PC-3 (cell line): ENCODE measurements around the gene CGNL1. TPM values are rescaled to one million over a fixed set of nuclear protein-coding genes. Genes with fewer than 3 reads are reported as not detected.

Source experiments
- ATAC-seq: fragments of 200-7000 bp; cut with Tn5 transposase; 2 replicates; pipeline ENCODE4 v1.9.1; 2020; ENCODE audit warnings: mild to moderate bottlenecking, moderate library complexity
- BruUV-seq: library from RNA; stranded (reverse); fragments of 400-500 nt; replicated peaks from 2 replicates; lab custom pipeline; 2021; lab: Mats Ljungman, UMichigan
- CTCF ChIA-PET: fragments of 300-600 bp; sonication (Branson Sonifier 250); formaldehyde crosslinking; loops from one replicate; lab custom pipeline; 2022; ENCODE audit warnings: antibody characterized with exemption; lab: Charles Lee
- POLR2A ChIA-PET: fragments of 300-600 bp; sonication (Branson Sonifier 250); formaldehyde crosslinking; loops from one replicate; lab custom pipeline; 2022; ENCODE audit warnings: antibody characterized with exemption; ENCODE audit not compliant: unreplicated experiment; lab: Charles Lee
- DNase-seq: peaks from one replicate; pipeline ENCODE4 v3.0.0-alpha.2; 2015
- H2AFZ ChIP-seq: fragments of 300-600 bp; sonication (generic); 2 replicates; pipeline ENCODE4 v1.6.0; 2016; ENCODE audit warnings: antibody characterized with exemption, low read length
- H3F3A ChIP-seq: fragments of 300-600 bp; sonication (generic); one replicate; pipeline ENCODE4 v1.6.0; 2017; ENCODE audit warnings: antibody characterized with exemption, low read length, control low read depth, mild to moderate bottlenecking; ENCODE audit not compliant: unreplicated experiment
- H3K27ac ChIP-seq: fragments of 300-600 bp; sonication (generic); 2 replicates; pipeline ENCODE4 v1.5.1; 2016; ENCODE audit warnings: mild to moderate bottlenecking, low read length
- H3K27me3 ChIP-seq: fragments of 300-600 bp; sonication (generic); 2 replicates; pipeline ENCODE4 v1.6.1; 2016; ENCODE audit warnings: low read length, mixed read lengths
- H3K36me3 ChIP-seq: fragments of 300-600 bp; sonication (generic); 2 replicates; pipeline ENCODE4 v1.6.1; 2016; ENCODE audit warnings: low read depth, mixed run types, low read length, mixed read lengths
- H3K4me1 ChIP-seq: fragments of 300-600 bp; sonication (generic); 2 replicates; pipeline ENCODE4 v1.5.1; 2016; ENCODE audit warnings: low read length; ENCODE audit not compliant: insufficient read depth
- H3K4me2 ChIP-seq: fragments of 300-600 bp; sonication (generic); 2 replicates; pipeline ENCODE4 v1.6.0; 2016; ENCODE audit warnings: low read length
- H3K4me3 ChIP-seq: fragments of 300-600 bp; sonication (generic); 2 replicates; pipeline ENCODE4 v1.5.1; 2016; ENCODE audit warnings: mild to moderate bottlenecking, low read length, mixed read lengths
- H3K79me2 ChIP-seq: fragments of 300-600 bp; sonication (generic); 2 replicates; pipeline ENCODE4 v1.6.1; 2017; ENCODE audit warnings: low read length, mixed read lengths
- H3K9ac ChIP-seq: fragments of 300-600 bp; sonication (generic); 2 replicates; pipeline ENCODE4 v1.6.0; 2016; ENCODE audit warnings: mild to moderate bottlenecking, low read length
- H3K9me2 ChIP-seq: fragments of 300-600 bp; sonication (generic); replicated peaks from 2 replicates; pipeline ENCODE4 v1.6.1; 2016; ENCODE audit warnings: mixed run types, low read length, mixed read lengths
- H3K9me3 ChIP-seq: fragments of 300-600 bp; sonication (generic); 2 replicates; pipeline ENCODE4 v1.6.1; 2016; ENCODE audit warnings: low read length, mixed read lengths
- H4K20me1 ChIP-seq: fragments of 300-600 bp; sonication (generic); 2 replicates; pipeline ENCODE4 v1.6.1; 2016; ENCODE audit warnings: low read length, mixed read lengths
- CTCF ChIP-seq: fragments of 300-600 bp; sonication (generic); conservative IDR thresholded peaks from 2 replicates; pipeline ENCODE4 v1.5.1; 2017; ENCODE audit warnings: antibody characterized with exemption, low read depth, mild to moderate bottlenecking, low read length
- EZH2 ChIP-seq: fragments of 300-600 bp; sonication (generic); IDR thresholded peaks from one replicate; pipeline ENCODE4 v1.6.1; 2017; ENCODE audit warnings: antibody characterized with exemption, mild to moderate bottlenecking, low read length; ENCODE audit not compliant: unreplicated experiment
- EZH2phosphoT487 ChIP-seq: fragments of 300-600 bp; sonication (generic); IDR thresholded peaks from 2 replicates; pipeline ENCODE4 v1.6.1; 2018; ENCODE audit warnings: mild to moderate bottlenecking, antibody characterized with exemption, low read length, borderline replicate concordance
- intact Hi-C: fragments of 100-400 bp; cut with micrococcal nuclease; formaldehyde crosslinking; loops from 2 replicates; pipeline ENCODE4 v1.9.0; 2023
- total RNA-seq: library from RNA; depleted of rRNA; stranded (reverse); fragments of >200 nt; gene quantifications from 2 replicates; pipeline ENCODE4 v1.2.3, GENCODE V29; 2014

Gene CGNL1
- total RNA-seq, 1 experiment from 2014 or later, result 0.66 TPM

- Histone ChIP-seq H3K4me1 (peaks cover 14% of the 10 kb centered on the region), H3K9ac (no peak overlapping the region), H3K27ac (no peak overlapping the region), H3K4me3 (no peak overlapping the region), H3K27me3 (no peaks in the 10 kb centered on the region), H3K79me2 (no peaks in the 10 kb centered on the region), H3K36me3 (no peaks in the 10 kb centered on the region), H2AFZ (no peak overlapping the region), H3K4me2 (no peak overlapping the region), H4K20me1 (no peaks in the 10 kb centered on the region), H3K9me2 (no peaks in the 10 kb centered on the region), H3K9me3 (no peaks in the 10 kb centered on the region), H3F3A (no peaks in the 10 kb centered on the region)
- ChIA-PET POLR2A (no interaction called here), CTCF (no interaction called here)
- BruUV-seq, result no TSS peak
- no peak for TF ChIP-seq EZH2phosphoT487
- TF ChIP-seq CTCF, result no peak
- no peak for TF ChIP-seq EZH2
- intact Hi-C loops, result no loop called here
- DNase-seq, result no peak
- ATAC-seq, result no peak
Measured at GRCh38 chr15:57481038-57481705, 104.9 kb downstream of the CGNL1 start.

- Histone ChIP-seq H3K4me1 (peaks cover 22% of the 10 kb centered on the region), H3K27me3 (no peaks in the 10 kb centered on the region), H2AFZ (no peak overlapping the region), H3K9me3 (no peaks in the 10 kb centered on the region), H3K9ac (no peak overlapping the region), H3K4me2 (peak overlapping the region; percentile 72), H3K4me3 (no peak overlapping the region), H3K36me3 (no peaks in the 10 kb centered on the region), H3K79me2 (no peaks in the 10 kb centered on the region), H3F3A (no peaks in the 10 kb centered on the region), H3K27ac (peak overlapping the region; percentile 60), H3K9me2 (no peaks in the 10 kb centered on the region), H4K20me1 (no peaks in the 10 kb centered on the region)
- ChIA-PET POLR2A (no interaction called here), CTCF (interaction anchor here (0.6 kb wide), 1 partner anchor 622 kb away, joined by 3 read pairs; no protein-coding TSS in a partner anchor)
- TF ChIP-seq CTCF, result no peak
- no peak for TF ChIP-seq EZH2
- no peak for TF ChIP-seq EZH2phosphoT487
- no TSS peak for BruUV-seq
- ATAC-seq, result peak; percentile 100
- intact Hi-C loops, result loop anchor here (5.0 kb wide), 1 partner anchor 41 kb away; no protein-coding TSS in a partner anchor
- peak; percentile 90 for DNase-seq
Measured at GRCh38 chr15:57485869-57486268, 109.6 kb downstream of the CGNL1 start.

GRCh38 chr15:57486833-57487232, 110.5 kb downstream of the CGNL1 start:
- BruUV-seq, result no TSS peak
- DNase-seq (no peak), ATAC-seq (no peak)
- intact Hi-C loops, result loop anchor here (5.0 kb wide), 1 partner anchor 40 kb away; no protein-coding TSS in a partner anchor
- TF ChIP-seq EZH2phosphoT487, result no peak
- TF ChIP-seq CTCF, result no peak
- TF ChIP-seq EZH2, result no peak
- Histone ChIP-seq H3K27me3 (no peaks in the 10 kb centered on the region), H3K4me2 (no peak overlapping the region), H3K9me3 (no peaks in the 10 kb centered on the region), H3K36me3 (no peaks in the 10 kb centered on the region), H3K27ac (peak overlapping the region; percentile 56; the same call in 1 of the 2 replicates), H3K9me2 (no peaks in the 10 kb centered on the region), H3K4me1 (peaks cover 22% of the 10 kb centered on the region), H3K79me2 (no peaks in the 10 kb centered on the region), H3K9ac (no peak overlapping the region), H4K20me1 (no peaks in the 10 kb centered on the region), H3K4me3 (no peak overlapping the region), H2AFZ (no peak overlapping the region), H3F3A (no peaks in the 10 kb centered on the region)
- ChIA-PET CTCF (no interaction called here), POLR2A (no interaction called here)
